ENCODE data around the gene PDPK1. TPM values are rescaled to one million over a fixed set of nuclear protein-coding genes. Genes with fewer than 3 reads are reported as not detected.
"Not testable (repeated sequence)": the region's sequence is repeated elsewhere in the genome, so short reads cannot be mapped to it uniquely, and the experiment has no call there.

The PDPK1 gene
- total RNA-seq, 1 experiment from 2014 or later, result 57.4 TPM

- H3K4me1 Mint-ChIP-seq (ENCODE audit: low read depth, unreplicated experiment), result no peaks in the 10 kb centered on the region
- peaks cover 28% of the 10 kb centered on the region for H3K36me3 Mint-ChIP-seq (ENCODE audit: insufficient read depth, unreplicated experiment)
- H3K4me3 Mint-ChIP-seq (ENCODE audit: low read depth, unreplicated experiment), result no peak overlapping the region
- H3K9me3 Mint-ChIP-seq (ENCODE audit: low read depth, unreplicated experiment), result no peaks in the 10 kb centered on the region
- no TSS peak for BruUV-seq (replicated peaks)
- no peak for TF ChIP-seq CTCF (IDR thresholded peaks at IDR 0.05; ENCODE audit: unreplicated experiment)
- intact Hi-C loops (cut with micrococcal nuclease; ENCODE audit: unreplicated experiment), result no loop called here
- DNase-seq, result no peak
- no peaks in the 10 kb centered on the region for H3K27me3 Mint-ChIP-seq (ENCODE audit: unreplicated experiment)
- CTCF ChIA-PET, result no interaction called here
- no peak overlapping the region for H3K27ac Mint-ChIP-seq (ENCODE audit: unreplicated experiment)
Observed at GRCh38 chr16:2596747-2597559, 59.1 kb downstream of the PDPK1 start.

GRCh38 chr16:2597560-2597902, 59.7 kb downstream of the PDPK1 start:
- no TSS peak for BruUV-seq (replicated peaks)
- Mint-ChIP-seq H3K4me1 (ENCODE audit: low read depth, unreplicated experiment) (no peaks in the 10 kb centered on the region), H3K27me3 (ENCODE audit: unreplicated experiment) (no peaks in the 10 kb centered on the region), H3K27ac (ENCODE audit: unreplicated experiment) (no peak overlapping the region), H3K4me3 (ENCODE audit: low read depth, unreplicated experiment) (no peak overlapping the region), H3K36me3 (ENCODE audit: insufficient read depth, unreplicated experiment) (peaks cover 28% of the 10 kb centered on the region), H3K9me3 (ENCODE audit: low read depth, unreplicated experiment) (no peaks in the 10 kb centered on the region)
- CTCF ChIA-PET, result no interaction called here
- no peak for DNase-seq
- TF ChIP-seq CTCF (IDR thresholded peaks at IDR 0.05; ENCODE audit: unreplicated experiment), result no peak
- intact Hi-C loops (cut with micrococcal nuclease; ENCODE audit: unreplicated experiment), result no loop called here

- Mint-ChIP-seq H3K9me3 (ENCODE audit: low read depth, unreplicated experiment) (no peaks in the 10 kb centered on the region), H3K27me3 (ENCODE audit: unreplicated experiment) (no peaks in the 10 kb centered on the region), H3K4me3 (ENCODE audit: low read depth, unreplicated experiment) (no peak overlapping the region), H3K36me3 (ENCODE audit: insufficient read depth, unreplicated experiment) (peaks cover 29% of the 10 kb centered on the region), H3K4me1 (ENCODE audit: low read depth, unreplicated experiment) (no peaks in the 10 kb centered on the region), H3K27ac (ENCODE audit: unreplicated experiment) (no peak overlapping the region)
- CTCF ChIA-PET, result no interaction called here
- DNase-seq, result no peak
- TF ChIP-seq CTCF (IDR thresholded peaks at IDR 0.05; ENCODE audit: unreplicated experiment), result no peak
- intact Hi-C loops (cut with micrococcal nuclease; ENCODE audit: unreplicated experiment), result no loop called here
- no TSS peak for BruUV-seq (replicated peaks)
Observed at GRCh38 chr16:2598133-2598641, 60.4 kb downstream of the PDPK1 start.

- DNase-seq, result no peak
- CTCF ChIA-PET, result no interaction called here
- Mint-ChIP-seq H3K4me3 (ENCODE audit: low read depth, unreplicated experiment) (no peak overlapping the region), H3K36me3 (ENCODE audit: insufficient read depth, unreplicated experiment) (peaks cover 29% of the 10 kb centered on the region), H3K9me3 (ENCODE audit: low read depth, unreplicated experiment) (no peaks in the 10 kb centered on the region), H3K4me1 (ENCODE audit: low read depth, unreplicated experiment) (no peaks in the 10 kb centered on the region), H3K27me3 (ENCODE audit: unreplicated experiment) (no peaks in the 10 kb centered on the region), H3K27ac (ENCODE audit: unreplicated experiment) (no peak overlapping the region)
- intact Hi-C loops (cut with micrococcal nuclease; ENCODE audit: unreplicated experiment), result no loop called here
- no TSS peak for BruUV-seq (replicated peaks)
- no peak for TF ChIP-seq CTCF (IDR thresholded peaks at IDR 0.05; ENCODE audit: unreplicated experiment)
Observed at GRCh38 chr16:2598723-2599122, 60.9 kb downstream of the PDPK1 start.

- CTCF ChIA-PET; H3K4me3 Mint-ChIP-seq (ENCODE audit: low read depth, unreplicated experiment); H3K4me1 Mint-ChIP-seq (ENCODE audit: low read depth, unreplicated experiment); H3K27ac Mint-ChIP-seq (ENCODE audit: unreplicated experiment); BruUV-seq (replicated peaks); intact Hi-C loops (cut with micrococcal nuclease; ENCODE audit: unreplicated experiment); H3K9me3 Mint-ChIP-seq (ENCODE audit: low read depth, unreplicated experiment); DNase-seq; H3K27me3 Mint-ChIP-seq (ENCODE audit: unreplicated experiment): not testable (repeated sequence)
- peaks cover 30% of the 10 kb centered on the region for H3K36me3 Mint-ChIP-seq (ENCODE audit: insufficient read depth, unreplicated experiment)
Observed at GRCh38 chr16:2599165-2599564, 61.3 kb downstream of the PDPK1 start.

- H3K27ac Mint-ChIP-seq (ENCODE audit: unreplicated experiment); H3K9me3 Mint-ChIP-seq (ENCODE audit: low read depth, unreplicated experiment); intact Hi-C loops (cut with micrococcal nuclease; ENCODE audit: unreplicated experiment); H3K27me3 Mint-ChIP-seq (ENCODE audit: unreplicated experiment); H3K4me1 Mint-ChIP-seq (ENCODE audit: low read depth, unreplicated experiment); DNase-seq; BruUV-seq (replicated peaks); H3K4me3 Mint-ChIP-seq (ENCODE audit: low read depth, unreplicated experiment); CTCF ChIA-PET: not testable (repeated sequence)
- peaks cover 32% of the 10 kb centered on the region for H3K36me3 Mint-ChIP-seq (ENCODE audit: insufficient read depth, unreplicated experiment)
Observed at GRCh38 chr16:2599785-2600184, 62.0 kb downstream of the PDPK1 start.
